ENCODE measurements around the gene CYP27A1.
"Not testable (repeated sequence)": the region's sequence is repeated elsewhere in the genome, so short reads cannot be mapped to it uniquely, and the experiment has no call there.

CYP27A1 gene

GRCh38 chr2:218834685-218835084 is 52.7 kb downstream of the CYP27A1 start:
- no peak for DNase-seq

DNA sequence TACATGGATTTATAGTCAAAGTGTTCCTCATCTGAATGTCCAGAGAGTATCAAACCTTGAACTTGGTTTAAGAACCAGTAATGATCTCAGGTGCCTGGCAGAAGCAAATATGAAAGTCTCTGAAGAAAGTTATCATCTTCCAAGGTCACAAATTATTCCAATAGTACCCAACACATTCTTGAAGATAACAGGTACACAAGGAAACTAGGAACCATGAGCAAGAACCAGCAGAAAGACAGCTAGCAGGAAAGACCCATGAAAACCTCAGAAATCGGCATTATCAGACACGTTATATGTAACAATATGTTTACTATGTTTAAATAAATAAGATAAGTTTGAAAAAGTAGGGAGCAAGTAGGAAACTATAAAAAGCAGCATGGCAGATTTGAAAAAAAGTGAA is 55.5 kb downstream of the CYP27A1 start:
- no peak for DNase-seq

GRCh38 chr2:218839430-218839829 is 57.5 kb downstream of the CYP27A1 start:
- DNase-seq, result no peak

GRCh38 chr2:218839888-218840287 is 57.9 kb downstream of the CYP27A1 start:
- DNase-seq, result no peak

GRCh38 chr2:218844334-218844733 is 62.4 kb downstream of the CYP27A1 start:
- DNase-seq, result not testable (repeated sequence)

DNA sequence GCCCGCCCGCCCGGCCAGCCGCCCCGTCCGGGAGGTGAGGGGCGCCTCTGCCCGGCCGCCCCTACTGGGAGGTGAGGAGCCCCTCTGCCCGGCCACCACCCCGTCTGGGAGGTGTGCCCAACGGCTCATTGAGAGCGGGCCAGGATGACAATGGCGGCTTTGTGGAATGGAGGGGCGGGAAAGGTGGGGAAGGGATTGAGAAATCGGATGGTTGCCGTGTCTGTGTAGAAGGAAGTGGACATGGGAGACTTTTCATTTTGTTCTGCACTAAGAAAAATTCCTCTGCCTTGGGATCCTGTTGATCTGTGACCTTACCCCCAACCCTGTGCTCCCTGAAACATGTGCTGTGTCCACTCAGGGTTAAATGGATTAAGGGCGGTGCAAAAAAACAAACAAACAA is 65.0 kb downstream of the CYP27A1 start:
- DNase-seq, result not testable (repeated sequence)

DNA sequence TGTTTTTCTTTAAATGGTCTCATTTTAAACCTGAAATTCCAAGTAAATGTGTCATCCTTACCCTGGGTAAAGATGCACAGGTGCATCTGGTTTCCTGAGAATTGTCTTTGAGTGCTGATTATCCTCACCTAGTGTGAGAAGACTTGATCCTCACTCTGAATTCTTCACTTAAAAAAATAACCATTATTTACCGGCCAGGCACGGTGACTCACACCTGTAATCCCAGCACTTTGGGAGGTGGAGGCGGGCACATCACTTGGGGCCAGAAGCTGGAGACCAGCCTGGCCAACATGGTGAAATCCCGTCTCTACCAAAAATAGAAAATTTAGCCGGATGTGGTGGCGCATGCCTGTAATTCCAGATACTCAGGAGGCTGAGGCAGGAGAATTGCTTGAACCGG is 67.8 kb downstream of the CYP27A1 start:
- DNase-seq, result no peak

DNA sequence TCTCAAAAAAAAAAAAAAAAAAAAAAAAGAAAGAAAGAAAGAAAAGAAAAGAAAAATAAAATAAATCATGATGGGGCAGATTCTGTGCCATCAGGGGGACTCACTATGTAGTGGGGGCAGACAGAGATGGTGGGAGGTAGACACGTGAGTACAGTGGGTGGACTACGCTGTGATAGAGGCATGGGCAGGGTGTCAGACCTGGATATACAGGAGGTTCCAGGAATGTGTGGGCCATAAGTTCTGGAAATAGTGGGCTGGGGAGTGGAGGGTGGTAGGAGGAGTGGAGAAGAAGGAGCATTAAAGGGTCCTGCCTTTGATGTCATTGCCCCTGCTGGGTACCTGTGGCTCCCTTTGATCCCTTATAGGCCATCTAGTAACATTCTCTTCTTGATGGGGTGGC is 68.8 kb downstream of the CYP27A1 start:
- no peak for DNase-seq

- no peak for DNase-seq
Observed at GRCh38 chr2:218851286-218851685, 69.3 kb downstream of the CYP27A1 start.

GRCh38 chr2:218852911-218853667 is 71.1 kb downstream of the CYP27A1 start:
- no peak for DNase-seq

DNA sequence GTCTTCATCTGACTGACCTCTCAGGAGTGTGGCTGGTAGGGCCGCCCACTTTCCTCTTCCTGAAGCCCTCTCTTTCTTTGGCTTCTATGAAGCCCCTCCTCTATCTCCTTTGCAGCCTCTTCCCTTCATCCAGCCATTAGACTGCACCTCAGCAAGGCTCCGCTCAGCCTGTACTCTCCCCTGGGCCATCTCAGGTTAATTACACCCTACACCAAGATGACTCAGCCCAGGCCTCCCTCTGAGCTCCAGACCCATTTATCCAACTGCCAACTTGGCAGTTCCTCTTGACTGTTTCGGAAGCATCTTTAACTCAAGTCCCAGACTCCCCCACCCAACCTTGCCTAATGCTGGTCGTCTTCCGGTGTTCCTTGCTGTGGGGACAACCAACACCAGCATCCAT is 71.8 kb downstream of the CYP27A1 start:
- DNase-seq, result no peak

GRCh38 chr2:218854860-218855259 is 72.9 kb downstream of the CYP27A1 start:
- DNase-seq, result no peak

DNA sequence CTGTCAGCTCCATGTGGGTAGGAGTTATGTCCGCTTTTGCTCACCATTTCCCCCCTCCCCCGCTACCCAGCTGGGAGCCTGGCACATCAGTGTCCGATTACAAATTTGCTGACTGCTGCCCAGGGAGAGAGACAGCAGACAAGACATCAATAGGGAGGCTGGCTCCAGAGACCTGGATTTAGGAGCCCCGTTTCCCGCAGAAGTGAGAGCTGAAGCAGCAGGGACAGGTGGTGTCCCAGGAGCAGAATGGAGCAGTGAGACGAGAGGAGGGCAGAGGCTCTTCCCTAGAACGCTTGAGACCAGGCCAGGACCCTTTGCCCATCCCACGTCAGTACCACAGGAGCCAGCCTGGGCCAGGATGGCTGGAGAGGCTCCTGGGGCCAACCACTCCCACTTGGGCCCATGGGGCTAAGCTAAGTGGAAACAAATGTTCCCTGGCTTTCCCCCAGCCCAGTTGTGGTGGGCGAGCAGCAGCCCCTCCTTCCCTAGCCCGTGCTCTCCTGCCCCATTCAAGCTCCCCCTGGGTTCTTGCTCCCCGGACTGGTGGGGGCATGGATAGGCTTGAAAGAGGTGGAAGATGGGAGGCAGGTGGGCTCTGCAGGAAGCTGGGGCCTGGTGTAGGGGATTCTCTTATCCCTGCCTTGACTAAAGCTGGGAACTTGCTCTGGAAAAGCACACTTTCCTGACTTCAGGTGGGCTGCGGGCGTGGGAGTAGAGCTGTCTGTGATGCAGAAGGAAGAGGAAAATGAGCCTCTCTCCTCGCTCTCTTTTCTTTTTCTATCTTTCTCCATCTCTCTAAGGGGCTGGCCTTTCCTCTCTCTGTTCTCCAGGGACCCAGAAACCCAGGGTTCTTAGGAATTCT is 73.6 kb downstream of the CYP27A1 start:
- no peak for DNase-seq

DNA sequence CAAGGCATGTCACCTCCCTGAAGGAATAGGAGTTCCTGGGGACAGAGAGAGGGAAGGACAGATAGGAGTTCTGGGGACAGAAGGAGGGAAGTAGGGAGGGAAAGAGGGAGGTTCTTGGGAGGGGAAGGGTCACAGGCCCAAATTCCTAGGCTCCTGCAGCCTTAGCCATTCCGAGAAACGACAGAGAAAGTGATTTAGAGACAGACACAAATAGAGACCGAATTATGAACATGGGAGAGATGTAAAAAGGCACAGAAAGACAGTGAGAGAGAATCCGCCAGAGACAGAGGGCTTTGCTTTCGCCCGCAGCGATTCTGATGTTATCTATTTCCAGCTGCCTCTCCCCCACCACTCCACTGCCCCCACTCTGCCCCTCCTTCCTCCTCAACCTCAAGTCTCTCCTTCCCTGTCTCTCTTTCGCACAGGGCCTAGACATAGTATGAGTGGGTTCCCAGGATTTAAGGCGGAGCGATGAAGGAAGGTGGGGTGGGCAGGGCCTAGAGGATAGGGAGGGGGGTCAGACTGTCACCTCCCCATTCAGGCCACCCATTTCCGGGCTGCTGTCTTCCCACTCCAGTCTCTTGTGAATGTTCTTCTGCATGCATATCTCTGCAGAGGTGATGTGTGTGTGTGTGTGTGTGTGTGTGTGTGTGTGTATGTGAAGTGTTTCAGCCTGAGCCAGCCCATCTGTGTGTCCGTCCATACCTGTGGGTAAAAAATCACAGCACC is 74.4 kb downstream of the CYP27A1 start:
- DNase-seq, result no peak

DNA sequence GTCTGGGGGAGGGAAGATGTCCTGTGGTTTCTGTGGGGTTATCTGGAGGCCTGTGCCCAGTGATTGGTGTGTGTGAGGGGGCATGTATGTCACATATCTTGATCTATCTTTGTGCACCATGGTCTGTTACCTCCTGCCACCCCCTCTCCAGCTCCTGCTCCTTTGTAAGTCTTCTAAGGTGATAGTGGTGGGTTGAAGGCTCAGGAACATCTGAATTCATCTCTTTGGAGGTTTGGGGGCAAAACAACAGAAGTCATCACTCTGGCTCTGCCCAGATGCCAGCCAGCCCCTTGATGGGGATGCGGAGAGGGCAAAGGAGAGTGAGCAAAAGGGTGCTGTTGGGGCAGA is 74.9 kb downstream of the CYP27A1 start:
- DNase-seq, result no peak

DNA sequence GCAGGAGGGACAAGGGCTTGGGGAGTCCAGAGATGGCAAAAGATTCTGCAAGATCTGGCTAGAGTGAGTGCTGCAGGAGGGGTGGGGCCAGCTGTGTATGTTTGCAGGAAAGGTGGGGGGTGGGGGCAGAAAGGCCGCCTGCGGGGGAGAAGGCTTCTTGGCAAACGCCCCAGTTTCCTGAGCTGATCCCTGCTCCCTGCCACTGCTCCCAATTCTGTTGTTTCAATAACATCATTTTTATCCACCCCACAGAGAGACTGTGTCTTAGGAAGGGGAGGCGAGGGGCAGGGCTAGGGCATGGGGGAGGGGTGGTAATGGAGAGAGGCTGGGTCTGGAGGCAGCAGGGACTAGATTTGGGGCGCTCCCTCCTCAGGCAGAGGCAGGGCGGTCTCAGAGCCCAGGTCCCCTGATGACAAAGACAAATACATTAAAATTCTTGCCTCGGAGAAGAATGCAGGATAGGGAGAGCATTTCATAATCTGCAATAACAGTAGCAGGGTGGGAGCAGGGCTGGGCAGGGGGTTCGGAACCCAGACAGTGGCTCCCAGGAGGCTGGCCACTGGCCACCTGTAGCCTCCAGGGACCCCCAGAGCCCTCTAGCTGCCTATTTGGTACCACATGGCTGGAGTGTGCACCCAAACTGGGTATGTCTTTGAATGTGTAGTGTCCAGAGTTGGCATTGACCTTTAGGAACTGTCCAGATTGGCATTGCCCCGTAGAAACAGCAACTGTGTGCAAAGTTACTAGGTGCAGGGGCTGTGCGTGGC is 75.6 kb downstream of the CYP27A1 start:
- no peak for DNase-seq

GRCh38 chr2:218858138-218858445 is 76.1 kb downstream of the CYP27A1 start:
- DNase-seq, result no peak

DNA sequence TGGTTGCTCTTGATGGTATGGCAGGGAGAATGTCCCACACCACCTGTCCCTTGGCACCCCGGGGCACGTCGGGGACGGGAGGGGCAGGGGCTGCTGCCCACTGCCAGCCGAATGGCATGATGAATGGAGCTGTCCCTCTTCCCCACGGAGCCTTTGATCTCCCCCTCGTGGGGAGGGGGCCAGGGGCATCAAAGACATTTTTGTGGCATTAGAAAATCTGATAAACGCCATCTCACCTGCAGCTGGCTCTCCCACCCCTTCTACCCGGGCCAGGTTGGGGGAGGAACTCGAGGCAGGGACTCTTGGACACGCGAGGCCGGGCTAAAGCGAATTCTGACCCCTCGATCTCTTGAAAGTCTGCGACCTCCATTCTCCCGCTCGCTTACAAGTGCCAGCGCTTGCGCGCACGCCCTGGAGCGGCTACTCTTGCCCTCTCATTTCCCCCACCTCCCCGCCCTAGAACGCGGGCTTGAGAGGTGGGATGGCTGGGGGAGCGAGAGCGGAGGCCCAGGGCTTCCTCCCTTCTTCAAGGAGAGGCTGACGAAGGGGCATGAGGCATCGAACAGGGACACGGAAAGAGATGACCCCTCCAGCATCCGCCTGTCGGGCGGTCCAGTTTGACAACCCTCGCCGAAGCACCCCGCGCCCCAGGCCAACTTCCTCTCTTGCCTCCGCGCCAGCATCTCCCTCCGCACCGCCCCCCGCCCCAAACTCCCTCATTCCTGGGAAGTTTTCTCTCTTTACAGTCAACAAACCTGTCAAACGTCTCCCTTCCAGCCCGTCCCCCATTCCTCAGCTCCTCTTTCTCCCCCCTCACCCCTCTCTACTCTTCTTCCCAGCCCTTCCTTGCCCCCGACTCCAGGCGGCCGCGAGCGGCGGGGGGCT is 77.0 kb downstream of the CYP27A1 start:
- no peak for DNase-seq

- no peak for DNase-seq
Observed at GRCh38 chr2:218859556-218859987, 77.6 kb downstream of the CYP27A1 start, which contains the start of gene WNT6. WNT6 (plus strand) TSS chr2:218859805; CDS start chr2:218860038, 233 bp downstream.

DNA sequence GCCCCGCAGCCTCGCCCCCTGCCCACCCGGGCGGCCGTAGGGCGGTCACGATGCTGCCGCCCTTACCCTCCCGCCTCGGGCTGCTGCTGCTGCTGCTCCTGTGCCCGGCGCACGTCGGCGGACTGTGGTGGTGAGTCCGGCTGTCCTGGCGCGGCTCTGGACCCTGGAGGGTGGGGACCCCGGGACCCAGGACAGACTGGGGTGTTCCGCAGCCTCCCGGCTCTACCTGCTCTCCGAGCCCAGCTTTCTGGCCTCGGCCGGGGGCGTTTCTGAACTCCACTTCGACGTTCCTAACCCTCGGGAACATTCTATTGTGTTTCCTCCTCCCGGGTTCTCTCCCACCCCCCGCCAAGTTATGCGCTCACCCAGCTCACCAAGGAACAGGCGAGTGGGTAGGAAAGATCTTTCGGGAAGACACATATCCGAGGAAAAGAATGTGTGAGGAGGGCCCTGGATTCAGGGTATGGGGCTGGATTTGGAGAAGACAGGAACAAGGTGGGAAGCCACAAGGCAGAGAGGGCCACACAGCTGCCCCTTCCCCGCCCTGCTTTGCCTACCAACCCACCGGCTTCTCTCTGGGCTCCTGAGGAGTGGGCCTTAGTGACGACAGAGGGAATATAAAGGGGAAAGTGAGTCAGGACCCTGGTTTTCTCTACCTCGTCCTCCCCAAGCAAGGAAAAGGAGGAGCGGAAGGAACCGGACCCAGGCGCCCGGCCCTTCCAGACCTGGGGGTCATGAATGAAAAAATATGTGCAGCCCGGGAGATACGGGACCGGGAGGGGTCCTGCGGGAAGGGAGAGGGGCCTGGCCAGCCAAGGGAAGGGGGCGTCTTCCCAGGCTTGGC is 78.3 kb downstream of the CYP27A1 start:
- no peak for DNase-seq

- DNase-seq, result no peak
Observed at GRCh38 chr2:218860950-218861381, 79.0 kb downstream of the CYP27A1 start.
